ENCODE measurements around the gene PEF1. TPM values are rescaled to one million over a fixed set of nuclear protein-coding genes. Genes with fewer than 3 reads are reported as not detected.

The PEF1 gene
- total RNA-seq, 1 experiment from 2014 or later = 40.3 TPM

- Histone ChIP-seq H4K91ac (ENCODE audit: insufficient read length, low read depth, low read length) (no peak overlapping the region), H3K23ac (ENCODE audit: insufficient read length, low read depth, low read length) (no peak overlapping the region), H2BK120ac (ENCODE audit: low read depth, low read length, poor library complexity, severe bottlenecking) (no peak overlapping the region), H2AK5ac (ENCODE audit: insufficient read length, low read length) (no peak overlapping the region), H2AFZ (ENCODE audit: low read length) (no peak overlapping the region), H3K27ac (ENCODE audit: insufficient read length, low read depth, low read length) (no peak overlapping the region), H2BK5ac (ENCODE audit: insufficient read length, low read length) (no peak overlapping the region), H3K4ac (ENCODE audit: low read depth, low read length) (no peak overlapping the region), H2BK12ac (ENCODE audit: insufficient read length, low read depth, low read length) (no peak overlapping the region), H3K14ac (ENCODE audit: insufficient read depth, low read length) (no peak overlapping the region), H3K79me2 (ENCODE audit: insufficient read depth, low read length) (no peaks in the 10 kb centered on the region), H2BK20ac (ENCODE audit: low read depth, low read length, poor library complexity, severe bottlenecking) (no peak overlapping the region), H4K20me1 (ENCODE audit: control insufficient read depth, insufficient read depth, insufficient read length) (no peaks in the 10 kb centered on the region), H3T11ph (ENCODE audit: low read length) (no peak overlapping the region), H3K4me2 (ENCODE audit: insufficient read depth, insufficient read length, low read length) (no peak overlapping the region), H4K5ac (ENCODE audit: insufficient read length, low read depth, low read length) (no peak overlapping the region), H3K56ac (ENCODE audit: insufficient read length, low read depth, low read length) (no peak overlapping the region), H3K27me3 (ENCODE audit: insufficient read depth, low read length) (no peaks in the 10 kb centered on the region), H3K23me2 (ENCODE audit: insufficient read length, low read depth, low read length, poor library complexity, severe bottlenecking) (no peaks in the 10 kb centered on the region), H2BK15ac (ENCODE audit: low read depth, low read length) (no peak overlapping the region), H3K9ac (ENCODE audit: extremely low read depth, insufficient read length, low read length) (no peak overlapping the region), H3K9me3 (ENCODE audit: control insufficient read depth, low read depth, low read length) (no peaks in the 10 kb centered on the region), H4K8ac (replicated peaks; ENCODE audit: insufficient read length, low read depth, low read length) (no peak overlapping the region), H3K4me1 (ENCODE audit: insufficient read depth, low read length) (no peaks in the 10 kb centered on the region), H3K18ac (ENCODE audit: insufficient read length, low read depth, low read length) (no peak overlapping the region), H3K79me1 (ENCODE audit: insufficient read depth, low read depth, low read length, poor library complexity, severe bottlenecking) (no peaks in the 10 kb centered on the region)
- peaks cover 7 to 16% of the 10 kb centered on the region in 2 experiments for H3K4me1 Mint-ChIP-seq
- H3K36me3 Mint-ChIP-seq (ENCODE audit: insufficient read depth in 1 of 3, low read depth in 3 of 3) = peaks cover 5 to 30% (median 24%) of the 10 kb centered on the region in 3 experiments; a peak in 6 of 7 replicates
- TF ChIP-seq, protein P1, sequence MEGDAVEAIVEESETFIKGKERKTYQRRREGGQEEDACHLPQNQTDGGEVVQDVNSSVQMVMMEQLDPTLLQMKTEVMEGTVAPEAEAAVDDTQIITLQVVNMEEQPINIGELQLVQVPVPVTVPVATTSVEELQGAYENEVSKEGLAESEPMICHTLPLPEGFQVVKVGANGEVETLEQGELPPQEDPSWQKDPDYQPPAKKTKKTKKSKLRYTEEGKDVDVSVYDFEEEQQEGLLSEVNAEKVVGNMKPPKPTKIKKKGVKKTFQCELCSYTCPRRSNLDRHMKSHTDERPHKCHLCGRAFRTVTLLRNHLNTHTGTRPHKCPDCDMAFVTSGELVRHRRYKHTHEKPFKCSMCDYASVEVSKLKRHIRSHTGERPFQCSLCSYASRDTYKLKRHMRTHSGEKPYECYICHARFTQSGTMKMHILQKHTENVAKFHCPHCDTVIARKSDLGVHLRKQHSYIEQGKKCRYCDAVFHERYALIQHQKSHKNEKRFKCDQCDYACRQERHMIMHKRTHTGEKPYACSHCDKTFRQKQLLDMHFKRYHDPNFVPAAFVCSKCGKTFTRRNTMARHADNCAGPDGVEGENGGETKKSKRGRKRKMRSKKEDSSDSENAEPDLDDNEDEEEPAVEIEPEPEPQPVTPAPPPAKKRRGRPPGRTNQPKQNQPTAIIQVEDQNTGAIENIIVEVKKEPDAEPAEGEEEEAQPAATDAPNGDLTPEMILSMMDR (conservative IDR thresholded peaks at IDR 0.05) = no peak
- no peak overlapping the region for H3K4me3 Mint-ChIP-seq
- H3K27ac Mint-ChIP-seq = no peak overlapping the region
- no peaks in the 10 kb centered on the region for H3K27me3 Mint-ChIP-seq (ENCODE audit: low read depth)
- no peak for DNase-seq
- H3K9me3 Mint-ChIP-seq = no peaks in the 10 kb centered on the region
- no CpG with 5 or more reads among the region's 6 CpGs for WGBS (ENCODE audit: extremely low coverage, insufficient read length, low lambda C conversion rate)
These were observed 15.6 kb downstream of the PEF1 start for GRCh38 chr1:31628931-31629556.
